GM18909 (cell line): ENCODE measurements around the gene DAPK3.
"Not testable (repeated sequence)": the region's sequence is repeated elsewhere in the genome, so short reads cannot be mapped to it uniquely, and the experiment has no call there.

Source experiments
- ATAC-seq: cut with Tn5 transposase; IDR thresholded peaks from one replicate; pipeline ENCODE4 v1.9.1; 2021; ENCODE audit warnings: mild to moderate bottlenecking; ENCODE audit not compliant: unreplicated experiment, poor library complexity

The DAPK3 gene

GRCh38 chr19:3970808-3971598 is at the start of gene DAPK3:
Gene DAPK3, minus strand, starts transcription at chr19:3971099. Its CDS starts 1,364 bp downstream, at chr19:3969735.
- ATAC-seq = peak; percentile 91

GRCh38 chr19:4019578-4019977 is 48.7 kb upstream of the DAPK3 start:
- no peak for ATAC-seq

DNA sequence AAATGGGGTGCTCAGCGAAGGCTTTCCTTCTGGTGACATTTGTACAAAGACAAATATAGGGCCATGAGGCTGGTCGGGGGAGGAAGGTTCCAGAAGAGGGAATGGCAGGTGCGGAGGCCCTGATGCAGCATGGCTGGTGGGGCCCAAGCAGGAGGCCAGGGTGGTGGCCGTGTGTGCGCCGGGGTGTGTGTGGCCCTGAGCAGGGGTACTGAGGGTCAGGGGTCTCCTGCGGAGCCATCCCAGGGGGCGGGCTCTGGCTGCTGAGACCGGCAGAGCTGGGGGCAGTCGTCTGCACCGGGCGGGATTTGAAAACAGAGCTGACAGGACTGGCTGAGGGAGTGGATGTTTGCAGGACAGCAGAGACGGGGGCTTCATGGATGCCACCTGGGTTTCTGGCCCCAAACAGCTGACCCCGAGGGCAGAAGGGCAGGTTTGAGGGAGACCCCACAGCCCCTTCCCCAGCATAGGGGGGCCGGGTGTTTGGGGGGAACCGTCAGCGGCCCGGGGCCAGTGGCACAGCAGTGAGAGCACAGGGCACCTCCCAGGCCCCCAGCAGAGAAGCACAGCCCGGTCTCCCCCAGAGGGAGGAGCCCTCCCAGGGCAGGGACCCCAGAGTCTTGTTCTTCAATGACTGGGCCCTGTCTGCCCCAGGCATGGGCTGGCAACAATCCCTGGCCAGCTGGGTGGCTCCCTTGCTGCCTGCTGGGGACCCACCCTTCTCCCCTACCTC is 48.0 kb upstream of the DAPK3 start:
- no peak for ATAC-seq

DNA sequence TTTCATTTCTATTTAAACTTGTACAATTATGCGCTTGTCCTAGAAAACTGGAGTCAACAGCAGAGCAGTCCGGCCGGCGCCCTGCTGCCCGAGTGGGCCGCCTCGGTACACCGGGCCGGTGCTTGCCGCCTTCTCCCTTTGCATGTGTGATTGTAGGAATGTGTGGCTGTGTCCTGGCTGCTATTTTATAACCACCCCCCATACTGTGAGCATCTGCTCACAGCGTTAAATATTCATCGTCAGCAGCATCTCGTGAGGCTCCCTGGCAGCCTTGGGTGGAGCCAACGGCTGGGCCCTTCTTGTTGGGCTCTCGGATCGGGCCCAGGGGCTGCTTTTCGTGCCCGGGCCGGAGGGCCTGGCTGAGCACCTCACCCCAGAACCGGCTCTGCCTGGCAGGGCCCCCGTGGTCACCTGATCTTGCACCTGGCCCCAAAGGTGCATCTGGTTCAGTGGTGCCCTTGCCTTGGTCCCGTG is 47.3 kb upstream of the DAPK3 start:
- ATAC-seq = no peak

DNA sequence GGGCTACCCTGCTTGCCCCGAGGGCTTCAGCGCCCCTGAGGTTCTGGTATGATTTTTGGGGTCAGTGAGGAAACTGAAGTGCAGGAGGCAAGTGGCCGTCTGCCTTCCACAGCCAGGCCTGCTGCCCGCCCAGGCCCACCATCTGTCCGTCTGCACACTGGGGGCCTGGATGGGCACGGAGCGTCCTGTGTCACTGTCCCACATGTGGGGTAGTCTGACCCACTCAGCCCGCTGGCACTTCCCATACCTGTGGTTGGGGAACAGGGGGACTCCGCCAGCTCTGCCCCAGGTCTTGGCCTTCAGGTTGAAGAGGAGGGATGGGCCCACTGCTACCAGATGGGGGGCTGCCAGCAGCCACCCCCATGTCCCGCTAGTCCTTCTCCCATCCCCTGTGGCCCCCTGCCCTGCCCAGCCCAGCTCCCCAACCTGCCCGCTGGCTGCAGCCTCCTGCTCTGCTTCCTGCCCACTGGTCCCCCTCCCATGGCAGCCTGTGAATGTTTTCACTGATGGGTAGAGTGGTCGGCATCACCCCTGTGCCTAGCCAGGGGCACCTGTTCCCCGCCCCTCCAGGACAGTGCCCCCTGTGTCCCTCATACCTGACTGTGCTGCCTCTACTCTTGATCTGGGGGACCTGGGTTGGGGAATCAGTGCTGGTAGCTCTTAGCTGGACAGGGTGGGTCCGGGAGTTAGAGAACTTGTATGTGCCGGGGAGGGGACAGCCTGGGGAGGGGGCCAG is 46.2 kb upstream of the DAPK3 start:
- no peak for ATAC-seq

- no peak for ATAC-seq
Measured at GRCh38 chr19:4016486-4016885, 45.6 kb upstream of the DAPK3 start.

DNA sequence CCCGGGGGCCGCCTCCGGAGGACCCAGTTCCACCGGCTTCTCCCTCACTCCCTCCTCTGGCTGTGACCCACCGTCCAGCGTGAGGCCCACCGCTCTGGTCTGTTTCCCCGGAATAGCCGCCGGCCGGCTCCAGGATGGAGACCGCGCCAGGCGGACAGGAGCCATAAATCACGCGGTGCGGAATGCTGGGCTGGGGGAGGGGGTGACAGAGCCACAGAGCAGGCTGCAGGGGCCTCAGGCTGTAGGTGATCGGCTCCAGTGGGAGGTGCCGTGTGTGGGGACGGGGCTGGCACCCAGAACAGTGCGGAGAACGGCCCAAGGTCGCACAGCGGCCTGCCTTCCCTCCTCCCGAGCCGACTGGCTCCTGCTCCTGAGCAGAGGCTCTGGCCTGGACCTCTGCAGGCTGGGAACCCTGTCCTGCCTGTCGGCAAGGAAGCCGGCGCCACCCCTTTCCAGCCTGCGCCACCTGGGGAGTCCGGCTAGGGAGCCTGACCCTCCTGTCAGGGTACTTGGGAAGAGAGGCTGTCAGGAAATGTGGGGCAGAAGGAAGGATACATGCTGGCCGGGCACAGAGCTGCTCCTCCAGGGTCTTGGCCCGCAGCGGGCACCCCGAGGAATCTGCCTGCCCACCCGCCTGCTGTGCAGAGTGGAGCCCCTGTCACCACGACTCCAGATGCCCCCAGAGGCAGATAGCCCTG is 45.0 kb upstream of the DAPK3 start:
- no peak for ATAC-seq

DNA sequence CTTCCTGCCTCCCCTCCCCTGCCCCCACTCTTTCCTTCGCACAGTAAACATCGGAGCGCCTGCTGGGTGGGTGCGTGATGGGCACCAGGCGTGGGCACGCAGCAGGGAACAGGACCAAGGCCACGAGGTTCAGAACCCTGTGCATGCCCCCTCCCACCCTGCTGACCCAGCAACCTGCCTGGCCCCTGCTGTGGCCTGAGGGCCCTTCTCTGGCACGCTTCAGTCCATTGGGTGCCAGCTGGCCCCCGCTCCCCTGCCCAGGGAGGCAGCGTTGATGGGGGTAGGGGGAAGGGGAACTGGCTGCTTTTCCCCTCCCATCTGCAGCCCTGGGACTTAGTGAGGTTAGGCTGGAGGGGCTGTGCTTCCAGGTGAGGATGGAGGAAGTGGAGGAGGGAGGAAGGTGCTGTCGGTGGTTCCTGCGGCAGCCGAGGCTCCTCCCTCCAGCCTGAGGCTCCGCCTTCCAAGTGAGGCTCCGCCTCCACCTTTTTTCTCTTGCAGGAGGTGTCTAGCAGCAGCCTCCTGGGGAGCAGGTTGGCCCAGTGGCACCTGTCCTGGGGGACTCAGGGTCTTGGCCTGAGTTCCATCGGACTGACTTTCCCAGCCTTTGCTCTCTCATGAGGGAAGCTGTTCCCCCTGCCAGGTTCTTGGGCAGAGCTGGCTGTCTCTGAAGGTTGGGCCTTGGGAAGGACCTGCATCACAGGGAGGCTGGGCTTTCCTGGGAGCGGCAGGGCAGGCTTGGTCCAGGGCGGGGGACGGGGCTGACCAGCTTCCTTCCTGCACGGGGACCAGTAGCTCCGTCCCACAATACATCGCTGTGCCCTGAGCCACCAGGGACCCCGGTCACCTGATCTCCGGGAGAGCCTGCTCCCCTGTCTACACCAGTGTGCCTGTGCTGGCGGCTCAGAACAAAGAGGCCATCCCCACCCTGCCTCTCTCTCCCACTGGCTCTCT is 43.9 kb upstream of the DAPK3 start:
- no peak for ATAC-seq

DNA sequence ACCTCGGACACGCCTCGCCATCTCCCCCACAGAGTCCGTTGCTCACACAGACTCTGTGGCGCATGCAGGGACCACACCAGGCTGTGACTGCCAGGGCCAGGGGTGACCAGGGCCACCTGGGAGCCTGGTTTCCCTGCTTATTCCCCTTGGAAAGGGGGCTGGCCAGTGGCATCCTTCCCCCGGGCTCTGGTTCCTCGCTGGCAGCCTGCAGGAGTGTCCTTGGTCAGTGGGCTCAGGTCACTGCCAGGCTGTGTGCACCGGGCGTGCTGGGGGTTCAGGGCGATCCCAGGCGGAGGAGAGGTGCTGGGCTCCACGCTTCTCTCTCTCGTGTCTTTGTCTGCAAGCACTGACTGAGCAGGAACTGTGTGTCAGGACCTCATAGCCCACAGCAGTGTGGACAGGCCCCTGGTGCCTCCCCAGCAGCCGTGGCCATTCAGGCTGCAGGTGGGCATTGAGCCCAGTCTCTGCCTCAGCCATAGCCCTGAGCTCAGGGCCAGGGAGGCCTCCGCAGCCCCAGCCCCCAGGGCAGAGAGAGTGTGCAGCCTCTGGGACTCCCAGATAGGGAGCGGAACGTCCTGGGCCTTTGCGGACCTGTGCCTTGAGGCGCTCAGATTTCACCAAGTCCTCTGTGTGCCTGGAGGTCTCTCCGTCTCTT is 43.1 kb upstream of the DAPK3 start:
- ATAC-seq = no peak

- no peak for ATAC-seq
Measured at GRCh38 chr19:4012975-4013634, 42.2 kb upstream of the DAPK3 start.

GRCh38 chr19:4012092-4012974 is 41.4 kb upstream of the DAPK3 start:
- no peak for ATAC-seq

DNA sequence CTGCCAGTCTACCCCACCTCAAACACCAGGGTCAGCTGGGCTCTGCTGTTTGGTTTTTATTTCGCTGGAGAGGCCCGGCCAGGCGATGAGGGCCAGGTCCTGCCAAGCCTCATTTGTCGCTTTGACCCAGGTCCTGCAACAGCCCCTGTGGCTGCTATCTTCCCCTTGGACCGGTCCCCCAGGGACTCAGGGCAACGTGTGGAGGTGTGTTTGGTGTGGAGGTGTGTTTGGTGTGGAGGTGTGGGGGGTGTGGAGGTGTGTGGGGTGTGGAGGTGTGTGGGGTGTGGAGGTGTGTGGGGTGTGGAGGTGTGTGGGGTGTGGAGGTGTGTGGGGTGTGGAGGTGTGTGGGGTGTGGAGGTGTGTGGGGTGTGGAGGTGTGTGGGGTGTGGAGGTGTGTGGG is 40.5 kb upstream of the DAPK3 start:
- not testable (repeated sequence) for ATAC-seq

GRCh38 chr19:4010808-4011110 is 39.9 kb upstream of the DAPK3 start:
- ATAC-seq = no peak

GRCh38 chr19:4009990-4010807 is 39.3 kb upstream of the DAPK3 start:
- no peak for ATAC-seq

GRCh38 chr19:4007836-4008539 is 37.1 kb upstream of the DAPK3 start:
- peak; percentile 13 for ATAC-seq
